ENCODE results near the gene BRWD1.

DNA sequence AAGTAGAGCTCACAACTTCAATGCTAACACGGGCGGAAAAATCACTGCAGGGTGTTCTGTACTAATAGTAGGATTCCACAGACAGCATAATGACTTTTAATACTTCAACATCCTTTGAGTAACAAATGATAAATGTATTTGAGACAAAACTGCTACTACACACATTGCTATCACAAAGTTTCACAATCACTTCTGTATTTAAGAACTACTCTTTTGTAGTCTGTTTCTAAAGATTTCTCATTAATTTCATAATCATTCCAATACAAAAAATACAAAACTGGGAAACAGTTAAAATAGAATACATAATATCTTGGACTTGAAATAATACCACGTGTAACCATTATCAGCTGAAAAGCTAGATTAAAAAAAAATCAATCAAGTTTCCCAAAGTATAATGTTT is 32.8 kb upstream of the BRWD1 start:
- TF ChIP-seq, protein P1, sequence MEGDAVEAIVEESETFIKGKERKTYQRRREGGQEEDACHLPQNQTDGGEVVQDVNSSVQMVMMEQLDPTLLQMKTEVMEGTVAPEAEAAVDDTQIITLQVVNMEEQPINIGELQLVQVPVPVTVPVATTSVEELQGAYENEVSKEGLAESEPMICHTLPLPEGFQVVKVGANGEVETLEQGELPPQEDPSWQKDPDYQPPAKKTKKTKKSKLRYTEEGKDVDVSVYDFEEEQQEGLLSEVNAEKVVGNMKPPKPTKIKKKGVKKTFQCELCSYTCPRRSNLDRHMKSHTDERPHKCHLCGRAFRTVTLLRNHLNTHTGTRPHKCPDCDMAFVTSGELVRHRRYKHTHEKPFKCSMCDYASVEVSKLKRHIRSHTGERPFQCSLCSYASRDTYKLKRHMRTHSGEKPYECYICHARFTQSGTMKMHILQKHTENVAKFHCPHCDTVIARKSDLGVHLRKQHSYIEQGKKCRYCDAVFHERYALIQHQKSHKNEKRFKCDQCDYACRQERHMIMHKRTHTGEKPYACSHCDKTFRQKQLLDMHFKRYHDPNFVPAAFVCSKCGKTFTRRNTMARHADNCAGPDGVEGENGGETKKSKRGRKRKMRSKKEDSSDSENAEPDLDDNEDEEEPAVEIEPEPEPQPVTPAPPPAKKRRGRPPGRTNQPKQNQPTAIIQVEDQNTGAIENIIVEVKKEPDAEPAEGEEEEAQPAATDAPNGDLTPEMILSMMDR (IDR thresholded peaks at IDR 0.05; ENCODE audit: poor library complexity, severe bottlenecking) = no peak
- no peak for TF ChIP-seq EZH2 (IDR thresholded peaks at IDR 0.05; ENCODE audit: borderline replicate concordance, insufficient read depth, low read length, poor library complexity, severe bottlenecking)

Data from neural cell (in vitro differentiated cells).